Testis (tissue), 2 donors: ENCODE data around the gene PDGFD.

Source experiments
- POLR2A ChIP-seq: fragments of 450-650 bp; IDR thresholded peaks from one replicate; pipeline ENCODE4 v1.6.1; 2017; ENCODE audit warnings: antibody characterized with exemption, mild to moderate bottlenecking, moderate library complexity
- TF ChIP-seq, protein P1 (sequence below), 3 experiments: fragments of 450-650 bp in 2 of 3; fragments of 200-600 bp in 1 of 3; sonication (generic) in 1 of 3; IDR thresholded peaks; one replicate each; pipeline ENCODE4 v1.5.1; 2016 to 2019; ENCODE audit warnings: antibody characterized with exemption in 3 of 3, mild to moderate bottlenecking in 2 of 3, moderate library complexity in 1 of 3

- TF ChIP-seq, protein P1, sequence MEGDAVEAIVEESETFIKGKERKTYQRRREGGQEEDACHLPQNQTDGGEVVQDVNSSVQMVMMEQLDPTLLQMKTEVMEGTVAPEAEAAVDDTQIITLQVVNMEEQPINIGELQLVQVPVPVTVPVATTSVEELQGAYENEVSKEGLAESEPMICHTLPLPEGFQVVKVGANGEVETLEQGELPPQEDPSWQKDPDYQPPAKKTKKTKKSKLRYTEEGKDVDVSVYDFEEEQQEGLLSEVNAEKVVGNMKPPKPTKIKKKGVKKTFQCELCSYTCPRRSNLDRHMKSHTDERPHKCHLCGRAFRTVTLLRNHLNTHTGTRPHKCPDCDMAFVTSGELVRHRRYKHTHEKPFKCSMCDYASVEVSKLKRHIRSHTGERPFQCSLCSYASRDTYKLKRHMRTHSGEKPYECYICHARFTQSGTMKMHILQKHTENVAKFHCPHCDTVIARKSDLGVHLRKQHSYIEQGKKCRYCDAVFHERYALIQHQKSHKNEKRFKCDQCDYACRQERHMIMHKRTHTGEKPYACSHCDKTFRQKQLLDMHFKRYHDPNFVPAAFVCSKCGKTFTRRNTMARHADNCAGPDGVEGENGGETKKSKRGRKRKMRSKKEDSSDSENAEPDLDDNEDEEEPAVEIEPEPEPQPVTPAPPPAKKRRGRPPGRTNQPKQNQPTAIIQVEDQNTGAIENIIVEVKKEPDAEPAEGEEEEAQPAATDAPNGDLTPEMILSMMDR (IDR thresholded peaks at IDR 0.05): no peak
- TF ChIP-seq POLR2A: no peak
These were observed 102.0 kb downstream of the PDGFD start for GRCh38 chr11:104061853-104062521.
